ENCODE data around the gene NAT10.

- TF ChIP-seq GATA2 (IDR thresholded peaks at IDR 0.05; ENCODE audit: low read depth, low read length) (no peak), GATA3 (IDR thresholded peaks at IDR 0.05; ENCODE audit: low read depth, low read length) (no peak)
Measured at GRCh38 chr11:34157163-34157562, 51.7 kb downstream of the NAT10 start.
